Keratinocyte (primary cell): Measurements from ENCODE around the gene FLAD1.

Experiments used
- EZH2 ChIP-seq: IDR thresholded peaks from one replicate; pipeline ENCODE4 v1.6.1; 2012; ENCODE audit warnings: inconsistent platforms, mild to moderate bottlenecking, low read length, moderate library complexity
- TF ChIP-seq, protein P1 (sequence below), 3 experiments: IDR thresholded peaks in 1 of 3; conservative IDR thresholded peaks in 1 of 3; optimal IDR thresholded peaks in 1 of 3; 2 replicates in 2 of 3; 3 replicates in 1 of 3; pipeline versions ENCODE3 to v1.5.1; 2011; ENCODE audit warnings: low read length in 3 of 3, mild to moderate bottlenecking in 3 of 3, moderate library complexity in 2 of 3, control low read depth in 1 of 3, inconsistent platforms in 1 of 3; ENCODE audit not compliant: insufficient read depth in 2 of 3; ENCODE audit errors: extremely low read depth in 1 of 3

DNA sequence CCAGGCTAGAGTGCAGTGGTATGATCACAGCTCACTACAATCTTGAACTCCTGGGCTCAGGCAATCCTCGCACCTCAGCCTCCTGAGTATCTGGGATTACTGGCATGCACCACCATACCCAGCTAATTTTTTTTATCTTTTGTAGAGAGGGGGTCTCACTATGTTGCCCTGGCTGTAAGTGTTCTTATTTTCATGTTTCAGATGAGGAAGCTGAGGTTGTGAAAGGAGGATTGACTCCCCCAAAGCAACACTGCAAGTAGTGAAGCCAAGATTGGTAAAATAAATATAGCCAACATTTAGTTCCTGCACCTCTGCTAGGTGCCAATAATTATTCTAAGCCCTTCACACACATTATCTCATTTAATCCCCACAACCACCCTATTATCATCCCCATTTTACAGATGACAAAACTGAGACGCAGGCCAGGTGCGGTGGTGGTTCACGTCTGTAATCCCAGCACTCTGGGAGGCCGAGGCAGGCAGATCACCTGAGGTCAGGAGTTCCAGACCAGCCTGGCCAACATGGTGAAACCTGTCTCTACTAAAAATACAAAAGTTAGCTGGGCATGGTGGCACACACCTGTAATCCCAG lies 48.7 kb upstream of the FLAD1 start:
- TF ChIP-seq, protein P1, sequence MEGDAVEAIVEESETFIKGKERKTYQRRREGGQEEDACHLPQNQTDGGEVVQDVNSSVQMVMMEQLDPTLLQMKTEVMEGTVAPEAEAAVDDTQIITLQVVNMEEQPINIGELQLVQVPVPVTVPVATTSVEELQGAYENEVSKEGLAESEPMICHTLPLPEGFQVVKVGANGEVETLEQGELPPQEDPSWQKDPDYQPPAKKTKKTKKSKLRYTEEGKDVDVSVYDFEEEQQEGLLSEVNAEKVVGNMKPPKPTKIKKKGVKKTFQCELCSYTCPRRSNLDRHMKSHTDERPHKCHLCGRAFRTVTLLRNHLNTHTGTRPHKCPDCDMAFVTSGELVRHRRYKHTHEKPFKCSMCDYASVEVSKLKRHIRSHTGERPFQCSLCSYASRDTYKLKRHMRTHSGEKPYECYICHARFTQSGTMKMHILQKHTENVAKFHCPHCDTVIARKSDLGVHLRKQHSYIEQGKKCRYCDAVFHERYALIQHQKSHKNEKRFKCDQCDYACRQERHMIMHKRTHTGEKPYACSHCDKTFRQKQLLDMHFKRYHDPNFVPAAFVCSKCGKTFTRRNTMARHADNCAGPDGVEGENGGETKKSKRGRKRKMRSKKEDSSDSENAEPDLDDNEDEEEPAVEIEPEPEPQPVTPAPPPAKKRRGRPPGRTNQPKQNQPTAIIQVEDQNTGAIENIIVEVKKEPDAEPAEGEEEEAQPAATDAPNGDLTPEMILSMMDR (optimal IDR thresholded peaks at IDR 0.05 in 1 of 3, IDR thresholded peaks at IDR 0.05 in 1 of 3, conservative IDR thresholded peaks at IDR 0.05 in 1 of 3; ENCODE audit: extremely low read depth in 1 of 3, insufficient read depth in 2 of 3, low read length in 3 of 3) = no peak
- TF ChIP-seq EZH2 = no peak
